COLO829 (cell line): ENCODE data around the gene MARCO.

Source experiments
- DNase-seq: peaks from one replicate; pipeline ENCODE4 v3.0.0; 2012; ENCODE audit warnings: low spot score

MARCO gene

DNA sequence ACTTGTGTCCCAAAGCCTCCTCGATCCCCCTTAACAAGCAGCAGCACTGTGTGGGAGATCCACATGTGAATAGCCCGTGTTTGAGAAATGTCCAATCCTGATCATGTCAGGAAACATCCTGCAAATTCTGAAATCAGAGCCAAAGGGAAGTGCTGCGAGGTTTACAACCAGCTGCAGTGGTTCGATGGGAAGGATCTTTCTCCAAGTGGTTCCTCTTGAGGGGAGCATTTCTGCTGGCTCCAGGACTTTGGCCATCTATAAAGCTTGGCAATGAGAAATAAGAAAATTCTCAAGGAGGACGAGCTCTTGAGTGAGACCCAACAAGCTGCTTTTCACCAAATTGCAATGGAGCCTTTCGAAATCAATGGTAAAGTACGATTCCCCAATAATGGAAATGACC is at the start of gene MARCO:
Gene MARCO (plus strand): TSS at position 164 of the 400 bp plus-strand sequence. CDS start 107 bp downstream, at position 271.
- DNase-seq, result no peak

DNA sequence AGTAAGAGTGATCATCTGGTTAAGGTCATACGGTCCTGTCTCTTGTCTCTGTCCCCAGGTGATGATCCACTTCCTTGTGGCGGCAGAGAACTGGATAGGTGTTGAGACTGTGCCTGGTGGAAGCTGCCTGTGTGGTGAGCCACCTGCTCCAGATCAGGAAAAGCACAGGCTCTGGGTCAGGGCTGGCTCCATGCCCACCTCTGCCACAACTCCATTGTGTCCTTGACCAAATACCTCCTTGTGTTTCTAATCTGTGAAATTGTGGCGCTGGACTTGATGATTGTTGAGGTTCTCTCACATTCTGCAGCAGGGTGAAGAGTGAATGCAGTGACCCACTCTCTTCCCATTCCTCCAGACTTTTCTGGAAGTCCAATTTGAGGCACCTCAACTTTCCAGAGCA is 48.9 kb upstream of the MARCO start:
- no peak for DNase-seq

GRCh38 chr2:118902266-118903028 is 39.5 kb upstream of the MARCO start:
- no peak for DNase-seq

GRCh38 chr2:118903029-118903351 is 39.0 kb upstream of the MARCO start:
- no peak for DNase-seq

- DNase-seq, result no peak
These were observed 38.2 kb upstream of the MARCO start for GRCh38 chr2:118903551-118904479.

GRCh38 chr2:118905206-118905605 is 36.8 kb upstream of the MARCO start:
- no peak for DNase-seq

DNA sequence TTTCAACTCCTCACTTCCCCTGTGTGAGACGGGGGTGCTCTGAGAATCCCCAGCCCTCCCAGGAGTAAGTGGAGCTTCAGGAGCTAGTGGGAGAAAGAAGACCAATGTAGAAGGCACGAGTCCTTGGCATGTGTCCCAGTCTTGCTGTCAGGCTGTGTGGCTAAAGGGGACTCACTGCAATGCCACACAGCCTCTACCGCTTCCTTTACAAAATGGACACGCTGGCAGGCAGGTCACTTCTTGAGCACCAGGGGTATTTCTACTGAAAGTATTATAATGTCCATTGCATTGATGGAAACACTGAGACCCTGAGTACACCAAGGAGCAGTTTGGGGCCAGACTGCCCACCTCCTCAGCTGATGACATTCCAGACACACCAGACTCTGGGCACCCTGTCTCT is 35.8 kb upstream of the MARCO start:
- DNase-seq, result no peak

- DNase-seq, result no peak
These were observed 34.2 kb upstream of the MARCO start for GRCh38 chr2:118907759-118908158.

DNA sequence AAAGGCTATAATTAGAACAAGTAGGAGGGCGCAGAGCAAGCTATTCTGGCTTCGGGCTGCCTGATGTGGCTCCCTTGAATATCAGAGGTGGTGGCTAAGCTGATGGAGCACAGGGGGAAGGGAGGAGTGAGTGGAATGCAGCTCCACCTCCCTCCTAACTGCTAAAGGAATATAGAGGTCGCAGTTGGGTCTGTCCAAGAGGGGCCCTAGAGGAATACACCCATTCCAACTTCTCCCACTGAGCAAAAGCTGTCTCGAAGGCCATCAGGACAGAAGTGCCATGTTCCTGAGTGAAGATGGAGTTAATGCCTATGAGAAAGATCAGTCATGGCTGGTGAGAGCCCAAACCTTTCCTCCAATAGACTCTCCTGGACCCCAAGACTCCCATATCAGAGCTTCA is 32.8 kb upstream of the MARCO start:
- no peak for DNase-seq

DNA sequence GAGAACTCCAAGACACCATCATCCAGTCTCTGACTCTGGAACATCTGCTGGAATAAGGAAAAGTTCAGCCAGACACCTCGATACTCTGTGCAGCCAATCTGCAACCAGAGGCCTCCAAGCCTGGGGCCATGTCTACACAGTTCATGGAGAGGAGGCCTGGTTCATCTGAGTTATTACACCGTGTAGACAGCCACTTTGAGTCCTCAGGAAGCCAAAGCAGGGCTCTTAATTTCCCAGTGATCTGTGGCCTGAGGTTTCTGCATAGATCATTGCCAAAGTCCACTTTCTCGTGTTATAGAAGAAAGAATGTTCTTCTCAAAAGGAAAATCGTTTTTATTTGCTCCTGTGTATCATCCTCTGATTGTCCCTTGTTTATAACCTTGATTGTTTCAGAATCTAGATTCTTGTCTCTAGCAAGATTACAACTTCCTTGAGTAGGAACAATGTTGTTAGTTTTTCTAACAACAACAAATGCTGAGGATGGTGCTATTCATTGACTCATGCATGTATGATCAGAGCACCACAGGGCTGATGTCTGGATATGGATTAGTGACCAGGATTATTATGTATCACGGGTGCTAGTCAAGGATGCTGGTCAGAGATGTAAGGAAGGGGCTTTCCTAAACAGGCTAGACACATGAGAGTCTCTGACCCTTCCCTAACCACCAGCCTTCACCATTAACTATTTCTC is 30.7 kb upstream of the MARCO start:
- no peak for DNase-seq

GRCh38 chr2:118911936-118912335 is 30.1 kb upstream of the MARCO start:
- DNase-seq, result no peak

DNA sequence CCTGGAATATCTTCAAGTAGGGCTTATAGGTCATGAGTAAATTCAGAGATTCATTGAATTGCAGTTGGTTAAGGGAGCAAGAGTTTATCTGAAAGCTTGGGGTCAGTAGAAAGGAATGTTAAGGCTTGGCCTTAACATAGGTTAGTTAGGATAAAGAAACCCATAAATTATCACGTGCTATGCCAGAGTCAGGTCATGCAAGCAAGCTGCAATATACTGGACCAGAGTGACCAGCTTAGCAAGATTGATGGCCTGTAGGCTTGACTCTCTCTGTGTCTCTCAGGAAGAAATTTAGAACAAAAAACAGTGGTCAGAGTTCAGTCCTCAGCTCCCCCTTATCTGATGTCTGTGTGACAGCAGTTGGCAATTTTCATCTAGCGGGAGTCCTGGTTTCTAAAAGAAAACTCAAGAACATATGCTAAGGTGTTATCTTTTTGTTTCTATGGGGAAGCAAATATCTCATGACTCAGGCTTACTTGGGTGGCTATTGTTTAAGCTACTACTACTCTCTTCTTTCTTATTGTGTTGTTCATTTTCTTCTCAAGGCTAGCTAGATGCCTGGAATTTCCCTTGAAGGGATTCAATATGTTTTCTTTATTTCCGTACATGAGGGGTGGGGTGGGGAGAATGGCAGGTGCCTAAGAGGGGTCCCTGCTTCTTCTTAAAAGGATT is 28.7 kb upstream of the MARCO start:
- no peak for DNase-seq

DNA sequence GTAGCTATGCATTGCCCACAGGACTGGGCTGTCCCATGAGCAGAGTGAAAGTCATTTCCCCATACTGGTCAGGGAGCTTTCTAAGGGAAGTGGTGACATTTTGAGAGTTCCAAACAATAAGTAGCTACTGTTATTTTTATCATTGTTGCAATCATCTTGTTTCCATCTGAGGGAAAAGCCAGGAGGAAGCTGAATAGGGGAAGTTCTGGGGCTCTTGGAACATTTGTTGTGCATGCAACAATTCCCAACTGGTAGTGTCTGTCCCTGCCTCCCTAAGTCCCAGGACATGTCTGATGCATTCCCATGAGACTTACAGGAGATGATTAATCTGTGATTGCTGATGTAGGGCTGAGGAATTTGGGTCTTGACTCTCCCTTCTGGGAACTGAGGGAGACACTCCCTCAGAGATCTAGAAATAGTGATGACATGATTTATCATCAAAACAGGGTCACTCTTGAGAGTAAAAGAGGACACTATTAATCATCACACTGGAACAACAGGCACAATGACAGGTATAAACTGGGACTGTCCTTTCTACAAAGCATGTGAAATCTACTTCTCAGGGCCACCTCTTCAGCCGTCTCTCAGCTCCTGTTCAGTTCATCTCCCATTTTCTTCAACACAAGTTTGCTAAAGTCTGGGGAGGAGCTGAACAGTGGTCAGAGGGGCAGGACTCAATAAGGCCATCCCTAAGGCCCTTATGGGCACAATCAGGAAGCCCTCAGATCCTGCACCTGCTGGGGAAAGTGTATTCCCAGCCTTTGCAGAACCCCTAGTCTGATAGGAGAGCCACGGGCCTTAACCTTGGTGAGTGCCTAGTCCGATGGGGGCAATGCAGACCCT is 28.0 kb upstream of the MARCO start:
- no peak for DNase-seq

DNA sequence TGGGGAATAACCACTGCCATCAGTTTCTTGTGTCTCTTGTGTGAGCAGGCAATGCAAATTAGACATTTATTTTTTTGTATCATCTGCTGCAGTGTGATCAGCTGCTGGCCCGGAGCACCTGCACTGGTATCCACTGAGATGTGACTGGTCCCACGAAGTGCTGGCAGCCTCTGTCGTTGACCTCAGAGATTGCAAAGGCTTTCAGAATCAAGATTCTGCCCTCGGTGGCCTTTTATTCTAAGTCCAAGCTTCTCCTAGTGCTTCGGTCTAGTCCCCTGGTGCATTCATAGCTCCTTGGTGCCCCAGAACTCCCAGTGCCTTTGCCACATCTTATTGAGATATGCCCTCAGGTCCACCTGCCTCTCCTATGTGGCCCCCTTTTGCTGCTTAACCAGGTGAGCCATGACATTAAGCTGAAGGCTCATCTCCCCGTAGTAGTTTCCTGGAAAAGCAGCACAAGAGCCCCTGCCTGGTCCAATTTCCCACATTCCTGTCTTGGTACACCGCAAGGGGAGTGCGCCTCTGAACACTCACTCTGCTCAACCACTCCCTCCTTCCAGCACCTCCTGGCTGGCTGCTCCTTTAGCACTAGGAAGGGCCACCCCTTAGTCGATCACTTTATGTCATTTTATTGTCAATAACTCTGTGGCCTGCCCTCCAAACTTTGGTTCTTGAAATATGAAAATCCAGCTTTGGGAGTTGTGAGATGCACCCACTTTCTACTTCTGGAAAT is 27.1 kb upstream of the MARCO start:
- no peak for DNase-seq

- DNase-seq, result no peak
These were observed 24.0 kb upstream of the MARCO start for GRCh38 chr2:118918017-118918416.

DNA sequence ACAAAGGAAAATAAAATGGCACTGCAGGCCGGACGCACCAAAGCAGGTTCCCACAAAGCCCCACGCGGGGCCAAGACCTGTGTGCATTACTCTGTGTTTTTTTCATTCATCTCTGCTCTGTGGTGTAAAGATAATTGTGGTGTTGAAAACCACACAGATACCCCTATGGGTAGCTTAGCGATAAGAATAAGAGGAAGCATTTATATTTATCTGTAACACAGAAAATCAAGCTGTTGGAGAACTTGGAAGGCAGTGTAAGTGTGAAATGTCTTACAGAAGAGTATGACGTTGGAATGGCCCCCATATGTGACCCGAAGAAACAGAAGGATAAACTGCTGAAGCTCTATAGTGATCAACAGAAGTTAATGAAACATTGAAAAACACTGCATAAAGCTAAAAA is 20.3 kb upstream of the MARCO start:
- DNase-seq, result no peak

DNA sequence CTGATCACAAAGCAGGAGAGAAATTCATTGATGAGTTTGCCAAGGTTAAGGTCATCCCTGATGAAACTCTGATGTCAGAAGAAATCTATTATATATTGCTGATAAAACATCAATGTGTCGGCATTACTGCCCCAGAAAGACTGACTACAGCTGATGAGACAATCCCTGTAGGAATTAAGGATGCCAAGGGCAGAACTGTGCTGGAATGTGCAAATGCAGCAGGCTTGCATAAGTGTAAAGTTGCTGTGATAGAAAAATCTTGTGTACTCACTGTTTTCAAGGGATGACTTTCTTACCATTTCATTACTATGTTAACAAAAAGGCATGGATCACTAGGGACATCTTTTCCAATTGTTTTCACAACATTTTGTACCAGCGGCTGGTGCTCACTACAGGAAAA is 19.7 kb upstream of the MARCO start:
- no peak for DNase-seq

GRCh38 chr2:118923371-118923770 is 18.6 kb upstream of the MARCO start:
- DNase-seq, result no peak

GRCh38 chr2:118925476-118925875 is 16.5 kb upstream of the MARCO start:
- DNase-seq, result no peak

GRCh38 chr2:118925981-118926380 is 16.0 kb upstream of the MARCO start:
- DNase-seq, result no peak

DNA sequence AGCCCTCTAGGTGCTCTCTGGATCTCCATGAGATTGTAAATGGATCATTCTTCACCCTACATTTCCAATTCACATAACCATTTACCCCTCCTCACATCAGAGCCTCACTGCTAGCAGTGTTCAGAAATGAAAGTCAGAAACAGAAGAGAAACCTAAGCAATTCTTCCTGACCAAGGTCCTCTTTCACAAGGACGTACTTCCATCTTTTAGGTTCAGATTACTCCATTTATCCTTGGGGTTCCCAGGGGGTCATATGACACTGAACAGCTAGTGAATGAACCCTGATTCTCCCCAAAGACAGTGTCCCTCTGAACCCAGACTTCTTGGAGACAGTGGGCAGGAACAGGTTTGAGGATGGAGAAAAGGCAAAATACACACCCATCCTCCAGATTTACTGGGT is 12.9 kb upstream of the MARCO start:
- DNase-seq, result no peak
